ENCODE data around the gene TES.
"Not testable (repeated sequence)": the region's sequence is repeated elsewhere in the genome, so short reads cannot be mapped to it uniquely, and the experiment has no call there.

The TES gene

DNA sequence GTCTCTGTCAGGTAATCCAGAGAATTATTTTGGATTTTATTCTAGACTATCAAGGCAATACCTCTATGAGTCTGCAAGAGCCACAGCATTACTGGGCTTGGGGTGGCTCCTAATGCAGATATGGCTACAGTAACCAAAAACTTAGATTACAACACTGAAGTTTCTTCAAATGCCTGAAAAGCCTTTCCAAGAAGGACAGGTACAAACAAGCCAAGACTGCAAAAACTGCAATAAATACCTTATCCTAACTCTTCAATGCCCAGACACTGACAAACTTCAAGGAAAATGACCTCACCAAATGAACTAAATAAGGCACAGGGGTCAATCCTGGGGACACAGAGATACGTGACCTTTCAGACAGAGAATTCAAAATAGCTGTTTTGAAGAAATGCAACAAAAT lies 82.0 kb downstream of the TES start:
- no peak for DNase-seq

DNA sequence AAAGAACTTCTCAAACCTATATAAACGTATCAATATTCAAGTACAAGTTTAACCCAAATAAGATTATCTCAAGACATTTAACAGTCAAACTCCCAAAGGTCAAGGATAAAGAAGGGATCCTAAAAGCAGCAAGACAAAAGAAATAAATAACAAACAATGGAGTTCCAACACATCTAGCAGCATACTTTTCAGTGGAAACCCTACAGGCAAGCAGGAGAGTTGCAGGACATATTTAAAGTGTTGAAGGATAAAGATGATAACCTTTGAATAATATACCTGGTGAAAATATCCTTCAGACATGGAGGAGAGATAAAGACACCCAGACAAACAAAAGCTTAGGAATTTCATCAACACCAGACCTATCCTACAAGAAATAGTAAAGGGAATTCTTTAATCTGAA lies 82.8 kb downstream of the TES start:
- DNase-seq, result no peak

DNA sequence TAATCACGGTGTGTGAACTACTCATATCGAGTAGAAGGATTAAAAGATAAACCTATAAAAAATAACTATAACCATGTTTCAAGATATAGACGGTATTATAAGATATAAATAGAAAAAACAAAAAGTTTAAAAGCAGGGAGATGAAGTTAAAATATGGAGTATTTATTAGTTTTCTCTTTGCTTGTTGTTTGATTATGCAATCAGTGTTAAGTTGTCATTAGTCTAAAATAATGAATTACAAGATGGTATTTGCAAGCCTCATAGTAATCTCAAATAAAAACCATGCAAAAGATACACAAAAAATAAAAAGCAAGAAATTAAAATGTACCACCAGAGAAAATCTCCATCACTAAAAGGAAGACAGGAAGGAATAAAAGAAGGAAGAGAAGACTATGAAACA lies 83.3 kb downstream of the TES start:
- no peak for DNase-seq

DNA sequence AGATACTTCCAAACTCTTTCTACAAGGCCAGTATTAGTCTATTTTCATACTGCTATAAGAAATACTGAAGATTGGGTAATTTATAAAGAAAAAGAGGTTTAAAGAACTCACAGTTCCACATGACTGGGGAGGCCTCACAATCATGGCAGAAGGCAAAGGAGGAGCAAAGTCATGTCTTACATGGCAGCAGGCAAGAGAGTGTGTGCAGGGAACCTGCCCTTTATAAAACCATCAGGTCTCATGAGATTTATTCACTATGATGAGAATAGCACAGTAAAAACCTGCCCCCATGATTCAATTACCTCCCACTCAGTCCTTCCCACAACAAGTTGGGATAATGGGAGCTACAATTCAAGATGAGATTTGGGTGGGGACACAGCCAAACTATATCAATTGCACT lies 85.6 kb downstream of the TES start:
- not testable (repeated sequence) for DNase-seq

DNA sequence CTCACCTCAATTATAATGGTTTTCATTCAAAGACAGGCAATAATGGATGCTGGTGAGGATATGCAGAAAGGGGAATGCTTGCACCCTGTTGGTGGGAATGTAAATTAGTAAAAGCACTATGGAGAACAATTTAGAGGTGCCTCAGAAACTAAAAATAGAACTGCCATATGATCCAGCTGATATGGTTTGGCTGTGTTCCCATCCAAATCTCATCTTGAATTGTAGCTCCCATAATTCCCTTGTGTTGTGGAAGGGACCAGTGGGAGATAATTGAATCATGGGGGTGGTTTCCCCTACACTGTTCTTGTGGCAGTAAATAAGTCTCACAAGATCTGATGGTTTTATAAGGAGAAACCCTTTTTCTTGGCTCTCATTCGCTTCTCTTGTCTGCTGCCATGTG lies 87.7 kb downstream of the TES start:
- no peak for DNase-seq

DNA sequence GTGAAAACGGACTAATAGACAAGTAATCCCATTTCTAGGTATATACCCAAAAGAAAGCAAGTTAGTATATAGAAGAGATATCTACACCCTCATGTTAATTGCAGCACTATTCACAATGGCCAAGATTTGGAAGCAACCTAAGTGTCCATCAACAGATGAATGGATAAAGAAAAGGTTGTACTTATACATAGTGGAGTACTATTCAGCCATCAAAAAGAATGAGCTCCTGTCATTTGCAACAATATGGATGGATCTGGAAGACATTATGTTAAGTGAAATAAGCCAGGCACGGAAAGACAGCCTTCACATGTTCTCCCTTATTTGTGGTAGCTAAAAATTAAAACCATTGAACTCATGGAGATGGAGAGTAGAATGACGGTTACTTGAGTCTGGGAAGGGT lies 88.2 kb downstream of the TES start:
- DNase-seq, result no peak

DNA sequence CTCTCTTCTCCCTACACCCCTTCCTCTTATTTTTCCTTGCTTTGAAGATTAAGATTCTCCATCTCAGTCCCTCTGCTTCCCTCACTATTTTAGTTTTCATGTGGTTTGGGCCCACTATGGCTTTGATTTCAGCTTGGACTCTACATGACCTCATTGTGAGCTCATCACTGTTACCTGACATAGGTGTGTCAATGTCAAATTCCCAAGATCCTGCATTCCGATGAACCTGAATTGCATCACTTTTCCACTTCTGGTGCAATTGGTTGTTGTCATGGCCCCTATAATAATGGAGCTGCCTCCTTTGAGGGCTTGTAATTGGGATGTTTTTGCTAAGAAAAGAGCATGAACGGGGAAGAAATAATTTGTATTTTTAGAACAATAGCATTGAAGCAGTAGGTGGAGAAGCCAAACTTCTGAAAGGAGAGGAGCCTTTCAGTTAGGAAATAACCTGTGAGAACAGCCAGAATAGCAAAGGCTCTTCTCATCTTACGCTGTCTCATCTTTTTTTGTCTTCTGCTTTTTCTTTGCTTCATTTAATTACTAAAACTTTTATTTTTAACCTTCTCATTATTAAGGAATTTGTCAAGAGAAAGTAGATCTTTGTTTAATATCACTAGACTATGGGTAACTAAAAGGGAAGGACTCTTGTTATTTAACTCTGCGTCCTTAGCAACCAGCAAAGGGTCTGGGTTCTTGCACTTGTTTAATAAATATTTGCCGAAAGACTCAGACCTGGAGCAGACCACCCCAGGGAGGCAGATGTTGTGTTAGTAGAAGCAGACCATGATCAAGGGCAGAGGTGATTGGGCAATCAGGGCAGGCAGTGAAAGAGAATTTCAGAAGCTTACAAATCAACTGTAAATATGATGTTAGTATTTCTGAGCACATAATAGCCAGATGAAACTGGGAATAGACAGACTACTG lies 95.4 kb downstream of the TES start:
- DNase-seq, result no peak

DNA sequence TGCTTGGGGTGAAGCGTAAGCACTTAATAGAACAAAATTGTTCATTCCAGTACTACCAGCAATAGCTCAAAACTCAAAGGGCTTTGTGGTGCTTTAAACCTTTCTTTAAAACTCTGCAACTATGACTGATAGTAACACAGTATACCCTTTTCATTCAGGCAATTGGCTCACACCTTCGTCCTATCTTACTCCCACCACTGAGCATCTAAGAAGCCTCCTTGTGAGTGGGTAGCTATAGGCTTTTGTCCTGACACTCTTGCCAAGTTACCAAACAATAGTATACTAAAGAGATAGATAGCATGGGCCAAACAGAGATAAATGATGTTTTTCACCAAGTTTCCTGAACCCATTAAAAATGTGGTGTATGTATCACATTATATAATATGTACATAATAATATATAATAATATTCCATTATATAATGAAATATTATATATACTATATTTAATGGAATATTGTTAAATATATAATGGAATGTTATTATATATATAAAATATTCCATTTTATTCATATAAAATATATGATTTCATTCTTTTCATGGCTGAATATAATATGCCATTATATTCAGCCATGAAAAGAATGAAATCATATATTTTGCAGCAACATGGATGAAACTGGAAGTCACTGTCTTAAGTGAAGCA lies 96.2 kb downstream of the TES start:
- no peak for DNase-seq

DNA sequence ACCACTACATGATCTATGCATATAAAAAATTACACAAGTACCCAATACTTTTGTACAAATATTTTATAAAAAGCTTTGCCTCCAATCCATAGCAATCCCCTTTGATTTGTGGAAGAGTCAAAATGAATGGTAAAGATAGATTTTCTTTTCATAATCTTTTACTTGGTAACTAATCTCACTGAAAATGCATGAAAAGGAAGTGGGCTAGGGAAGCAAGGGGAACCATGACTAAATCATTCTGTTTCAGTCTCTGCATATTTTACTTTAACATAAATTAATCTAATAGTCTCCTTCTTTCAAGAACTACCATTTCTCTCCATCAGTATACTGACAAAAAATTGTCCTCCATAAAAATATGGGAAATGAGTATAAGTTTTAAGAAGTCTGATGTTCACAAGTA lies 96.9 kb downstream of the TES start:
- no peak for DNase-seq

All from stimulated activated naive CD4-positive, alpha-beta T cell (primary cell).